Esophagus muscularis mucosa (tissue), 4 donors: Measurements from ENCODE around the gene TMEM40. TPM values are rescaled to one million over a fixed set of nuclear protein-coding genes. Genes with fewer than 3 reads are reported as not detected.

Experiments used
- DNase-seq: peaks from one replicate; pipeline ENCODE4 v3.0.0-alpha.2; 2017; ENCODE audit errors: extremely low spot score
- H3K27ac ChIP-seq, 4 donors: fragments of 200-600 bp; sonication (generic); replicated peaks in 1 of 4; 1 replicate in 3 of 4; 2 replicates in 1 of 4; pipeline ENCODE4 v1.5.1; 2016 to 2019; ENCODE audit warnings: mild to moderate bottlenecking in 1 of 4
- H3K27me3 ChIP-seq, 4 donors: fragments of 200-600 bp; sonication (generic); one replicate each; pipeline versions ENCODE4 v1.5.1 to v1.6.0; 2016 to 2019
- H3K36me3 ChIP-seq, 4 donors: fragments of 200-600 bp; sonication (generic); one replicate each; pipeline ENCODE4 v1.5.1; 2016 to 2019
- H3K4me1 ChIP-seq, 4 donors: fragments of 200-600 bp; sonication (generic); one replicate each; pipeline ENCODE4 v1.5.1; 2016 to 2019
- H3K4me3 ChIP-seq, 4 donors: fragments of 200-600 bp; sonication (generic); 1 replicate in 2 of 4; 2 replicates in 2 of 4; pipeline ENCODE4 v1.5.1; 2016 to 2019; ENCODE audit warnings: mild to moderate bottlenecking in 4 of 4, moderate library complexity in 1 of 4
- H3K9me3 ChIP-seq, 4 donors: fragments of 200-600 bp; sonication (generic); 1 replicate in 3 of 4; 2 replicates in 1 of 4; pipeline ENCODE4 v1.5.1; 2016 to 2019
- EP300 ChIP-seq: sonication (generic); formaldehyde crosslinking; IDR thresholded peaks from one replicate; pipeline ENCODE4 v1.6.1; 2017; ENCODE audit warnings: antibody characterized with exemption
- POLR2A ChIP-seq: fragments of 450-650 bp; IDR thresholded peaks from one replicate; pipeline ENCODE4 v1.6.1; 2017; ENCODE audit warnings: antibody characterized with exemption, moderate library complexity, mild to moderate bottlenecking, low read depth
- POLR2AphosphoS5 ChIP-seq, 2 donors: sonication (generic); formaldehyde crosslinking; IDR thresholded peaks; one replicate each; pipeline ENCODE4 v1.6.1; 2017; ENCODE audit warnings: antibody characterized with exemption in 2 of 2
- WGBS: methylation state at CpG from one replicate; pipeline ENCODE4 v1.1.5; 2018; 5-methylcytosine and 5-hydroxymethylcytosine counted together
- intact Hi-C: fragments of 100-400 bp; cut with DNase I; formaldehyde crosslinking; loops from one replicate; pipeline ENCODE4 v1.15.1; 2023
- total RNA-seq, 4 donors: library from RNA; depleted of rRNA; stranded (reverse); fragments of >200 nt; gene quantifications; one replicate each; pipeline versions ENCODE4 v1.1.0 to v1.2.1, GENCODE V29; 2016
- TF ChIP-seq, protein P1 (sequence below), 3 experiments: fragments of 200-600 bp in 2 of 3; fragments of 450-650 bp in 1 of 3; sonication (generic) in 2 of 3; IDR thresholded peaks; one replicate each; pipeline ENCODE4 v1.5.1; 2017 to 2019; ENCODE audit warnings: antibody characterized with exemption in 3 of 3, mild to moderate bottlenecking in 2 of 3, moderate library complexity in 1 of 3

TMEM40 gene
- total RNA-seq, 4 donors from 2014 or later: not detected

GRCh38 chr3:12734960-12735359 is 24.1 kb downstream of the TMEM40 start:
- H3K9me3 ChIP-seq: no peaks in the 10 kb centered on the region
- no peak for DNase-seq
- TF ChIP-seq EP300: no peak
- TF ChIP-seq, protein P1, sequence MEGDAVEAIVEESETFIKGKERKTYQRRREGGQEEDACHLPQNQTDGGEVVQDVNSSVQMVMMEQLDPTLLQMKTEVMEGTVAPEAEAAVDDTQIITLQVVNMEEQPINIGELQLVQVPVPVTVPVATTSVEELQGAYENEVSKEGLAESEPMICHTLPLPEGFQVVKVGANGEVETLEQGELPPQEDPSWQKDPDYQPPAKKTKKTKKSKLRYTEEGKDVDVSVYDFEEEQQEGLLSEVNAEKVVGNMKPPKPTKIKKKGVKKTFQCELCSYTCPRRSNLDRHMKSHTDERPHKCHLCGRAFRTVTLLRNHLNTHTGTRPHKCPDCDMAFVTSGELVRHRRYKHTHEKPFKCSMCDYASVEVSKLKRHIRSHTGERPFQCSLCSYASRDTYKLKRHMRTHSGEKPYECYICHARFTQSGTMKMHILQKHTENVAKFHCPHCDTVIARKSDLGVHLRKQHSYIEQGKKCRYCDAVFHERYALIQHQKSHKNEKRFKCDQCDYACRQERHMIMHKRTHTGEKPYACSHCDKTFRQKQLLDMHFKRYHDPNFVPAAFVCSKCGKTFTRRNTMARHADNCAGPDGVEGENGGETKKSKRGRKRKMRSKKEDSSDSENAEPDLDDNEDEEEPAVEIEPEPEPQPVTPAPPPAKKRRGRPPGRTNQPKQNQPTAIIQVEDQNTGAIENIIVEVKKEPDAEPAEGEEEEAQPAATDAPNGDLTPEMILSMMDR (IDR thresholded peaks at IDR 0.05): no peak
- TF ChIP-seq POLR2A: no peak
- TF ChIP-seq POLR2AphosphoS5 (IDR thresholded peaks at IDR 0.05): no peak
- no peaks in the 10 kb centered on the region for H3K27me3 ChIP-seq
- no peaks in the 10 kb centered on the region for H3K36me3 ChIP-seq
- intact Hi-C loops: no loop called here
- H3K27ac ChIP-seq: no peak overlapping the region
- no peak overlapping the region for H3K4me3 ChIP-seq
- 91% methylated on average over 4 of the region's 4 CpGs for WGBS
- peaks cover 0 to 3% (median 0%) of the 10 kb centered on the region in 4 donors for H3K4me1 ChIP-seq

GRCh38 chr3:12733566-12733965 is 25.5 kb downstream of the TMEM40 start:
- no peak overlapping the region for H3K4me3 ChIP-seq
- TF ChIP-seq, protein P1 (IDR thresholded peaks at IDR 0.05): no peak
- TF ChIP-seq EP300: no peak
- no peak for TF ChIP-seq POLR2A
- TF ChIP-seq POLR2AphosphoS5 (IDR thresholded peaks at IDR 0.05): no peak
- WGBS: 86% methylated on average over 3 of the region's 3 CpGs
- H3K36me3 ChIP-seq: no peaks in the 10 kb centered on the region
- H3K4me1 ChIP-seq: peaks cover 8 to 11% (median 10%) of the 10 kb centered on the region in 4 donors
- H3K27ac ChIP-seq: no peak overlapping the region
- no peaks in the 10 kb centered on the region for H3K27me3 ChIP-seq
- no peaks in the 10 kb centered on the region for H3K9me3 ChIP-seq
- DNase-seq: no peak
- intact Hi-C loops: no loop called here

DNA sequence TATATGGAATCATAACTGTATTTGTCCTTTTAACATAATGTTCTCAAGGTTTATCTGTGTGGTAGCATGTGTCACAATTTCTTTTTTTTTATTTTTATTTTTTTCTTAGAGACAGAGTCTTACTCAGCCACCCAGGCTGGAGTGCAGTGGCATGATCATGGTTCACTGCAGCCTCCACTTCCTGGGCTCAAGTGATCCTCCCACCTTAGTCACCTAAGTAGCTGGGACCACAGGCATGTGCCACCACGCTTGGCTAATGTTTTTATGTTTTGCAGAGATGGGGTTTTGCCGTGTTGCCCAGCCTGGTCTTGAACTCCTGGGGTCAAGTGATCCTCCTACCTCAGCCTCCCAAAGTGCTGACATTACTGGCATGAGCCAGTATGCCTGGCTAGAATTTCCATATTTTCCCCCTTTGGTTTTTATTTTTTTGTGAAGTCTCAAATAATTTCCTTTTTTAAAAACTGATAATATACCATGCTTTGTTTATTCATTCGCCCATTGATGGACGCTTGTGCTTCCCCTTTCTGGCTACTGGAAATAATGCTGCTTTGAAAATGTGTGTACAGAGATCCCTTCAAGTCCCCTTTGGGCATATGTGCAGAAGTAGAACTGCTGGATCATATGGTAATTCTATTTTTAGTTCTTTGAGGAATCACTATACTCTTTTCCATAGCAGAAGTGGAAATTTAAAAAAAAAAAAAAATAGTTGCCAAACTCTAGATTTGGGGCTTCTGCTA is 28.4 kb downstream of the TMEM40 start:
- Histone ChIP-seq H3K27ac (no peak overlapping the region), H3K4me3 (no peak overlapping the region), H3K36me3 (no peaks in the 10 kb centered on the region), H3K27me3 (no peaks in the 10 kb centered on the region), H3K9me3 (no peaks in the 10 kb centered on the region), H3K4me1 (peaks cover 10 to 17% (median 13%) of the 10 kb centered on the region in 4 donors)
- 68% methylated on average over 4 of the region's 4 CpGs for WGBS
- TF ChIP-seq POLR2AphosphoS5 (IDR thresholded peaks at IDR 0.05): no peak
- no peak for TF ChIP-seq EP300
- TF ChIP-seq, protein P1 (IDR thresholded peaks at IDR 0.05): no peak
- no peak for TF ChIP-seq POLR2A
- no peak for DNase-seq
- intact Hi-C loops: no loop called here

DNA sequence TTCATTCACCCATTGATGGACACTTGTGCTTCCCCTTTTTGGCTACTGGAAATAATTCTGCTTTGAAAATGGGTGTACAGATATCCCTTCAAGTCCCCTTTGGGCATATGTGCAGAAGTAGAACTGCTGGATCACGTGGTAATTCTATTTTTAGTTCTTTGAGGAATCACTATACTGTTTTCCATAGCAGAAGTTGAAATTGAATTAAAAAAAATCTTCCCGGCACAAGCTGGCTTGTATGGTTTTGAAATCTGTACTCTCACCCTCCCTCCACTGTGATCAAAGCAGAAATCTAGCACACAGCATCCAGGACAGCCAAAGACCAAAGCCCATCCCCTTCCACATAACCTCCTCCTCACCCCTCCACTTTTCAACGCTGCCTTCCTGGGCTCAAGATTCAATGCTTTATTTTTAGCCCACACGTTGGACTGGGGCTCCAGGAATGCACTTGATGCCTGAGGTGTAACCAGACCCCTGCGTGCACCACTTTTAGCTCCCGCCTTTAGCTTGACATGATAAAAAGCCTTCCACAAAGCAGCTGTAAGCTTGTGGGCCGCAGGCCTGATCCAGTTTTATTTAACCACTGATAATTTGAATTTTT is 29.9 kb downstream of the TMEM40 start:
- H3K27ac ChIP-seq: peak overlapping the region; percentile 54 to 69 (median 55)

More for the DNA sequence above, 29.9 kb downstream of the TMEM40 start:
- H3K9me3 ChIP-seq: no peaks in the 10 kb centered on the region
- no peaks in the 10 kb centered on the region for H3K27me3 ChIP-seq
- no peak overlapping the region for H3K4me3 ChIP-seq
- peaks cover 10 to 17% (median 13%) of the 10 kb centered on the region in 4 donors for H3K4me1 ChIP-seq
- DNase-seq: no peak
- WGBS: 36% methylated on average over 7 of the region's 7 CpGs
- TF ChIP-seq POLR2A: no peak
- TF ChIP-seq POLR2AphosphoS5 (IDR thresholded peaks at IDR 0.05): no peak
- TF ChIP-seq EP300: no peak
- TF ChIP-seq, protein P1 (IDR thresholded peaks at IDR 0.05): no peak
- intact Hi-C loops: loop anchor here (10.0 kb wide), 1 partner anchor 244 kb away; the partner anchor contains the start of gene TSEN2
- H3K36me3 ChIP-seq: no peaks in the 10 kb centered on the region
